ENCODE results near the gene CAB39L.

DNA sequence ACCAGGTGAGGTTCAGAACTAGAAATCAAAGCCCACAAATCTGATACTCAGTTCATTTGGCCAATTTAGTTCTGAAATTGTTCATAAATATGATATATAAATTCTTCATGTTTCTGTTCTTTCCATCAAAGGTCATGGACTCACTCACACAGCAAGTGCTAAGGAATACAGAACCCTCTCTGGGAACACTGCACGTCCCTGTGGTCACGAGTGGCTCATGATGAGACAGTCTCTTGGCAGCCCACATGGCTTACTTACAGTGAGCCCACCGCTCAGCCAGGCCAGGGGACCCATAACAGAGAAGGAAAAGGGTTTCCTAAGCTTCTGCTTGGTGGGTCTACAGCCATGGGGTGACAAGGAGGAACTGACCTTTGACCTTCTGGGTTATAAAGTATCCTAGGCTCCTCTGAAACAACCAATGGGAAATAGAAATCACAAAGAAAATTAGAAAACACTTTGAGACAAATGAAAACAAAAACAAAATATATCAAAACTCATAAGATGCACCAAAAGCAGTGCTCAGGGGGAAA, 128.8 kb downstream of the CAB39L start:
- TF ChIP-seq, protein P1, sequence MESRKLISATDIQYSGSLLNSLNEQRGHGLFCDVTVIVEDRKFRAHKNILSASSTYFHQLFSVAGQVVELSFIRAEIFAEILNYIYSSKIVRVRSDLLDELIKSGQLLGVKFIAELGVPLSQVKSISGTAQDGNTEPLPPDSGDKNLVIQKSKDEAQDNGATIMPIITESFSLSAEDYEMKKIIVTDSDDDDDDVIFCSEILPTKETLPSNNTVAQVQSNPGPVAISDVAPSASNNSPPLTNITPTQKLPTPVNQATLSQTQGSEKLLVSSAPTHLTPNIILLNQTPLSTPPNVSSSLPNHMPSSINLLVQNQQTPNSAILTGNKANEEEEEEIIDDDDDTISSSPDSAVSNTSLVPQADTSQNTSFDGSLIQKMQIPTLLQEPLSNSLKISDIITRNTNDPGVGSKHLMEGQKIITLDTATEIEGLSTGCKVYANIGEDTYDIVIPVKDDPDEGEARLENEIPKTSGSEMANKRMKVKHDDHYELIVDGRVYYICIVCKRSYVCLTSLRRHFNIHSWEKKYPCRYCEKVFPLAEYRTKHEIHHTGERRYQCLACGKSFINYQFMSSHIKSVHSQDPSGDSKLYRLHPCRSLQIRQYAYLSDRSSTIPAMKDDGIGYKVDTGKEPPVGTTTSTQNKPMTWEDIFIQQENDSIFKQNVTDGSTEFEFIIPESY (CRISPR knock-in tag; IDR thresholded peaks at IDR 0.05): no peak
- no peak for TF ChIP-seq RBM14 (IDR thresholded peaks at IDR 0.05; ENCODE audit: borderline replicate concordance, insufficient read depth, low read depth, low read length)
- no peak for TF ChIP-seq POLR2A (conservative IDR thresholded peaks at IDR 0.05)

Measured in K562 (cell line).